SK-N-SH treated with all-trans-retinoic acid at 6 μM for 48 hours (cell line): Measurements from ENCODE around the gene MAP3K2.

Experiments
- ATAC-seq: fragments of 200-7000 bp; cut with Tn5 transposase; 3 replicates; pipeline ENCODE4 v1.9.1; 2020; ENCODE audit warnings: mild to moderate bottlenecking, moderate library complexity
- ARNTL ChIP-seq: fragments of 450-650 bp; formaldehyde crosslinking; IDR thresholded peaks from 2 replicates; pipeline ENCODE4 v1.5.0; 2020; ENCODE audit warnings: low read depth, mild to moderate bottlenecking, moderate library complexity, borderline replicate concordance
- BACH2 ChIP-seq: fragments of 250-450 bp; sonication (Bioruptor Pico); IDR thresholded peaks from 2 replicates; pipeline ENCODE4 v1.9.0; 2021; ENCODE audit warnings: mild to moderate bottlenecking, borderline replicate concordance
- CSDC2 ChIP-seq: fragments of 250-450 bp; sonication (Bioruptor Pico); IDR thresholded peaks from 2 replicates; pipeline ENCODE4 v1.5.0; 2020; ENCODE audit warnings: mild to moderate bottlenecking, moderate library complexity
- GLIS3 ChIP-seq: fragments of 250-450 bp; sonication (Bioruptor Pico); IDR thresholded peaks from 2 replicates; pipeline ENCODE4 v1.5.0; 2020; ENCODE audit warnings: mild to moderate bottlenecking, moderate library complexity
- ISL1 ChIP-seq: fragments of 250-450 bp; sonication (Bioruptor Pico); IDR thresholded peaks from 2 replicates; pipeline ENCODE4 v2.1.2; 2022; ENCODE audit warnings: mild to moderate bottlenecking, moderate library complexity
- OSR1 ChIP-seq: fragments of 250-450 bp; sonication (Bioruptor Pico); IDR thresholded peaks from 2 replicates; pipeline ENCODE4 v1.8.0; 2022; ENCODE audit warnings: moderate library complexity, mild to moderate bottlenecking, inconsistent platforms
- PATZ1 ChIP-seq: fragments of 250-450 bp; sonication (Bioruptor Pico); IDR thresholded peaks from 2 replicates; pipeline ENCODE4 v1.8.0; 2020; ENCODE audit warnings: mild to moderate bottlenecking, moderate library complexity, borderline replicate concordance
- PPARA ChIP-seq: fragments of 250-450 bp; sonication (Bioruptor Pico); IDR thresholded peaks from 2 replicates; pipeline ENCODE4 v1.5.0; 2020; ENCODE audit warnings: mild to moderate bottlenecking, borderline replicate concordance
- SNAI2 ChIP-seq: fragments of 250-450 bp; sonication (Bioruptor Pico); IDR thresholded peaks from 2 replicates; pipeline ENCODE4 v1.5.0; 2020; ENCODE audit warnings: mild to moderate bottlenecking, moderate library complexity
- TCF4 ChIP-seq: fragments of 250-450 bp; sonication (Bioruptor Pico); IDR thresholded peaks from 2 replicates; pipeline ENCODE4 v1.8.0; 2021; ENCODE audit warnings: mild to moderate bottlenecking, moderate library complexity, borderline replicate concordance
- ZC3H10 ChIP-seq: fragments of 250-450 bp; sonication (Bioruptor Pico); IDR thresholded peaks from 2 replicates; pipeline ENCODE4 v1.5.1; 2021; ENCODE audit warnings: mild to moderate bottlenecking, moderate library complexity
- ZFP3 ChIP-seq: fragments of 250-450 bp; sonication (Bioruptor Pico); IDR thresholded peaks from 2 replicates; pipeline ENCODE4 v1.5.0; 2020; ENCODE audit warnings: mild to moderate bottlenecking, moderate library complexity
- ZFP30 ChIP-seq: fragments of 450-650 bp; formaldehyde crosslinking; IDR thresholded peaks from 2 replicates; pipeline ENCODE4 v1.5.0; 2022; ENCODE audit warnings: mild to moderate bottlenecking, moderate library complexity
- ZNF8 ChIP-seq: fragments of 450-650 bp; formaldehyde crosslinking; IDR thresholded peaks from 2 replicates; pipeline ENCODE4 v1.5.0; 2020; ENCODE audit warnings: mild to moderate bottlenecking, moderate library complexity
- TF ChIP-seq, protein P1 (sequence below): fragments of 250-450 bp; sonication (Bioruptor Pico); IDR thresholded peaks from 2 replicates; pipeline ENCODE4 v1.5.1; 2021; ENCODE audit warnings: mild to moderate bottlenecking, moderate library complexity
- TF ChIP-seq, protein P2 (sequence below): fragments of 250-450 bp; sonication (Bioruptor Pico); IDR thresholded peaks from 2 replicates; pipeline ENCODE4 v1.8.0; 2021; ENCODE audit warnings: low read depth, mild to moderate bottlenecking, moderate library complexity, borderline replicate concordance
- TF ChIP-seq, protein P3 (sequence below): fragments of 250-450 bp; sonication (Bioruptor Pico); IDR thresholded peaks from 2 replicates; pipeline ENCODE4 v1.5.0; 2020; ENCODE audit warnings: mild to moderate bottlenecking, moderate library complexity

MAP3K2 gene

DNA sequence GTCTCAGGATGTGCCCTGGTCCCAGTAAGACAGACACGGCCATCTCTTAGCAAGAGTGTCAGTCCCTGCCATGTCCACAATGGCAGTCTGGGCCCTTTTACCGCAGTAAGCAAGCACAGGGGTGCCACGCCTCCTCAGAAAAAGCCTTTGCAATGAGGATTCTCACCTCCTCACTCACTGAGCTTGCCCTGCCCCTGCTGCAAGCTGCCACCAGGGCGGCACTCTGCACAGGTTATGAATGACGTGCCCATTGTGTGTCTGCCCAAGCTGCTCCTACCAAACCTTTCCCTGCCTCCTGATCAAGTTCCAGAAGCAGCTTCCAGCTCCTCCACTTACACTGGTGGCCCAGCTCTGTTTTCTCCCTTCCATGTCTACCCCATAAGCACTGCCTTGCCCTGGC lies 117.1 kb downstream of the MAP3K2 start:
- no peak for ATAC-seq
- TF ChIP-seq, protein P1, sequence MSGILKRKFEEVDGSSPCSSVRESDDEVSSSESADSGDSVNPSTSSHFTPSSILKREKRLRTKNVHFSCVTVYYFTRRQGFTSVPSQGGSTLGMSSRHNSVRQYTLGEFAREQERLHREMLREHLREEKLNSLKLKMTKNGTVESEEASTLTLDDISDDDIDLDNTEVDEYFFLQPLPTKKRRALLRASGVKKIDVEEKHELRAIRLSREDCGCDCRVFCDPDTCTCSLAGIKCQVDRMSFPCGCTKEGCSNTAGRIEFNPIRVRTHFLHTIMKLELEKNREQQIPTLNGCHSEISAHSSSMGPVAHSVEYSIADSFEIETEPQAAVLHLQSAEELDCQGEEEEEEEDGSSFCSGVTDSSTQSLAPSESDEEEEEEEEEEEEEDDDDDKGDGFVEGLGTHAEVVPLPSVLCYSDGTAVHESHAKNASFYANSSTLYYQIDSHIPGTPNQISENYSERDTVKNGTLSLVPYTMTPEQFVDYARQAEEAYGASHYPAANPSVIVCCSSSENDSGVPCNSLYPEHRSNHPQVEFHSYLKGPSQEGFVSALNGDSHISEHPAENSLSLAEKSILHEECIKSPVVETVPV (CRISPR knock-in tag): no peak
- TF ChIP-seq ISL1 (no peak), ZFP30 (CRISPR knock-in tag) (no peak), OSR1 (CRISPR knock-in tag) (no peak), SNAI2 (CRISPR knock-in tag) (no peak), CSDC2 (CRISPR knock-in tag) (no peak), TCF4 (CRISPR knock-in tag) (no peak)
- TF ChIP-seq, protein P2, sequence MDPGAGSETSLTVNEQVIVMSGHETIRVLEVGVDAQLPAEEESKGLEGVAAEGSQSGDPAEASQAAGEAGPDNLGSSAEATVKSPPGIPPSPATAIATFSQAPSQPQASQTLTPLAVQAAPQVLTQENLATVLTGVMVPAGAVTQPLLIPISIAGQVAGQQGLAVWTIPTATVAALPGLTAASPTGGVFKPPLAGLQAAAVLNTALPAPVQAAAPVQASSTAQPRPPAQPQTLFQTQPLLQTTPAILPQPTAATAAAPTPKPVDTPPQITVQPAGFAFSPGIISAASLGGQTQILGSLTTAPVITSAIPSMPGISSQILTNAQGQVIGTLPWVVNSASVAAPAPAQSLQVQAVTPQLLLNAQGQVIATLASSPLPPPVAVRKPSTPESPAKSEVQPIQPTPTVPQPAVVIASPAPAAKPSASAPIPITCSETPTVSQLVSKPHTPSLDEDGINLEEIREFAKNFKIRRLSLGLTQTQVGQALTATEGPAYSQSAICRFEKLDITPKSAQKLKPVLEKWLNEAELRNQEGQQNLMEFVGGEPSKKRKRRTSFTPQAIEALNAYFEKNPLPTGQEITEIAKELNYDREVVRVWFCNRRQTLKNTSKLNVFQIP (CRISPR knock-in tag): no peak

GRCh38 chr2:127261804-127262406 lies 125.9 kb downstream of the MAP3K2 start:
- TF ChIP-seq ZNF8 (CRISPR knock-in tag) (peak; percentile 79), ZFP3 (CRISPR knock-in tag) (no peak)
- no peak for ATAC-seq

GRCh38 chr2:127259355-127259754 lies 128.4 kb downstream of the MAP3K2 start:
- no peak for ATAC-seq

DNA sequence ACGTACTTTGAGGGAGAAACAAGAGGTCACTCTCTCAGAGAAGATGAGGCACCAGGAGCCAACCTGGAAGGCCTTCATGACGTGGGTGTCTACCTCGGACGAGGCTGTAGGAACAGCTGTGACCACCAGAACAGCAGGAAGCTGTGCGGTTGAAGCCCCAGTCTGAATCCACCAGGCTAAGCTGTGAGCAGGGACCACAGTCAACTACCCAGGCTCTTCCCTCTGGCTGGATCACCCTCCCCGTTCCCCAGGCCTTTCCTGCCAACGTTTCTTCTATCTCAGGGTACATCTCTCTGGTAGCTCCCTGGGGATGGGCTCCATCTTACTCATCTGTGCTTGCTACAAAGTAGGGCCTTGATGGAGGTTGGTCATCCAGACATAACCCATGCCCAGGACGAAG lies 130.9 kb downstream of the MAP3K2 start:
- no peak for ATAC-seq
- TF ChIP-seq BACH2 (CRISPR knock-in tag): no peak
- no peak for TF ChIP-seq CSDC2 (CRISPR knock-in tag)
- TF ChIP-seq PATZ1 (CRISPR knock-in tag): no peak
- no peak for TF ChIP-seq ARNTL (CRISPR knock-in tag)
- no peak for TF ChIP-seq SNAI2 (CRISPR knock-in tag)

More at GRCh38 chr2:127259355-127259754, 128.4 kb downstream of the MAP3K2 start:
- no peak for TF ChIP-seq TCF4 (CRISPR knock-in tag)
- TF ChIP-seq, protein P3, sequence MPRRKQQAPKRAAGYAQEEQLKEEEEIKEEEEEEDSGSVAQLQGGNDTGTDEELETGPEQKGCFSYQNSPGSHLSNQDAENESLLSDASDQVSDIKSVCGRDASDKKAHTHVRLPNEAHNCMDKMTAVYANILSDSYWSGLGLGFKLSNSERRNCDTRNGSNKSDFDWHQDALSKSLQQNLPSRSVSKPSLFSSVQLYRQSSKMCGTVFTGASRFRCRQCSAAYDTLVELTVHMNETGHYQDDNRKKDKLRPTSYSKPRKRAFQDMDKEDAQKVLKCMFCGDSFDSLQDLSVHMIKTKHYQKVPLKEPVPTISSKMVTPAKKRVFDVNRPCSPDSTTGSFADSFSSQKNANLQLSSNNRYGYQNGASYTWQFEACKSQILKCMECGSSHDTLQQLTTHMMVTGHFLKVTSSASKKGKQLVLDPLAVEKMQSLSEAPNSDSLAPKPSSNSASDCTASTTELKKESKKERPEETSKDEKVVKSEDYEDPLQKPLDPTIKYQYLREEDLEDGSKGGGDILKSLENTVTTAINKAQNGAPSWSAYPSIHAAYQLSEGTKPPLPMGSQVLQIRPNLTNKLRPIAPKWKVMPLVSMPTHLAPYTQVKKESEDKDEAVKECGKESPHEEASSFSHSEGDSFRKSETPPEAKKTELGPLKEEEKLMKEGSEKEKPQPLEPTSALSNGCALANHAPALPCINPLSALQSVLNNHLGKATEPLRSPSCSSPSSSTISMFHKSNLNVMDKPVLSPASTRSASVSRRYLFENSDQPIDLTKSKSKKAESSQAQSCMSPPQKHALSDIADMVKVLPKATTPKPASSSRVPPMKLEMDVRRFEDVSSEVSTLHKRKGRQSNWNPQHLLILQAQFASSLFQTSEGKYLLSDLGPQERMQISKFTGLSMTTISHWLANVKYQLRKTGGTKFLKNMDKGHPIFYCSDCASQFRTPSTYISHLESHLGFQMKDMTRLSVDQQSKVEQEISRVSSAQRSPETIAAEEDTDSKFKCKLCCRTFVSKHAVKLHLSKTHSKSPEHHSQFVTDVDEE (CRISPR knock-in tag): no peak
- TF ChIP-seq PPARA (CRISPR knock-in tag): no peak
- TF ChIP-seq ZFP30 (CRISPR knock-in tag): no peak
- no peak for TF ChIP-seq ZC3H10
- TF ChIP-seq, protein P1 (CRISPR knock-in tag): no peak
- no peak for TF ChIP-seq GLIS3 (CRISPR knock-in tag)
